DOHH2 (cell line): ENCODE results near the gene DRICH1.

Experiments used
- H3F3A ChIP-seq: fragments of 200-600 bp; sonication (generic), shearing (Covaris generic); 2 replicates; pipeline ENCODE4 v1.6.0; 2016; ENCODE audit warnings: antibody characterized with exemption, mild to moderate bottlenecking; ENCODE audit not compliant: control insufficient read depth, insufficient read depth
- H3K27ac ChIP-seq: fragments of 200-600 bp; sonication (generic); 2 replicates; pipeline ENCODE4 v1.5.1; 2014; ENCODE audit warnings: low read depth, mild to moderate bottlenecking, low read length, moderate library complexity
- H3K27me3 ChIP-seq: fragments of 200-600 bp; sonication (generic); 2 replicates; pipeline ENCODE4 v1.6.1; 2014; ENCODE audit warnings: mild to moderate bottlenecking, low read length, mixed read lengths; ENCODE audit not compliant: control insufficient read depth
- H3K36me3 ChIP-seq: fragments of 200-600 bp; sonication (generic); 2 replicates; pipeline ENCODE4 v1.6.1; 2014; ENCODE audit warnings: mild to moderate bottlenecking, low read length, moderate library complexity, mixed read lengths; ENCODE audit not compliant: control insufficient read depth
- H3K4me1 ChIP-seq: fragments of 200-600 bp; sonication (generic); 2 replicates; pipeline ENCODE4 v1.6.1; 2014; ENCODE audit warnings: mild to moderate bottlenecking, low read length, mixed read lengths; ENCODE audit not compliant: control insufficient read depth
- H3K4me2 ChIP-seq: fragments of 200-600 bp; sonication (generic); 2 replicates; pipeline ENCODE4 v1.6.0; 2014; ENCODE audit warnings: mild to moderate bottlenecking, low read length, moderate library complexity
- H3K4me3 ChIP-seq: fragments of 200-600 bp; sonication (generic); 2 replicates; pipeline ENCODE4 v1.5.1; 2014; ENCODE audit warnings: mild to moderate bottlenecking, low read length, mixed read lengths
- H3K79me2 ChIP-seq: fragments of 200-600 bp; sonication (generic); 2 replicates; pipeline ENCODE4 v1.6.1; 2014; ENCODE audit warnings: mild to moderate bottlenecking, low read length, mixed read lengths; ENCODE audit not compliant: control insufficient read depth
- H3K9me2 ChIP-seq: fragments of 200-600 bp; sonication (generic); replicated peaks from 2 replicates; pipeline ENCODE4 v1.6.1; 2014; ENCODE audit warnings: mild to moderate bottlenecking, low read length, mixed read lengths; ENCODE audit not compliant: control insufficient read depth
- H3K9me3 ChIP-seq: fragments of 200-600 bp; sonication (generic); 2 replicates; pipeline ENCODE4 v1.6.1; 2014; ENCODE audit warnings: antibody characterized with exemption, low read length, mixed read lengths; ENCODE audit not compliant: control insufficient read depth, insufficient read depth
- H4K20me1 ChIP-seq: fragments of 200-600 bp; sonication (generic); 2 replicates; pipeline ENCODE4 v1.6.0; 2014; ENCODE audit warnings: low read depth, mild to moderate bottlenecking, antibody characterized with exemption, low read length, moderate library complexity; ENCODE audit not compliant: control insufficient read depth, insufficient read depth
- CTCF ChIP-seq: fragments of 200-600 bp; sonication (generic); IDR thresholded peaks from one replicate; pipeline ENCODE4 v1.5.1; 2014; ENCODE audit warnings: antibody characterized with exemption, mild to moderate bottlenecking, low read depth, low read length; ENCODE audit not compliant: poor library complexity, severe bottlenecking
- EZH2phosphoT487 ChIP-seq: fragments of 200-600 bp; sonication (generic); IDR thresholded peaks from 2 replicates; pipeline ENCODE4 v1.6.1; 2017; ENCODE audit warnings: borderline replicate concordance, mild to moderate bottlenecking, antibody characterized with exemption, low read length, moderate library complexity, mixed read lengths

The DRICH1 gene

GRCh38 chr22:23581260-23581650, 50.9 kb downstream of the DRICH1 start:
- Histone ChIP-seq H3K4me2 (no peak overlapping the region), H3K4me3 (no peak overlapping the region)

GRCh38 chr22:23580576-23581259, 51.4 kb downstream of the DRICH1 start:
- Histone ChIP-seq H3K4me3 (no peak overlapping the region), H3K27me3 (peaks cover 32% of the 10 kb centered on the region), H4K20me1 (no peaks in the 10 kb centered on the region), H3K9me3 (no peaks in the 10 kb centered on the region), H3K36me3 (no peaks in the 10 kb centered on the region), H3K4me2 (no peak overlapping the region), H3K79me2 (no peaks in the 10 kb centered on the region), H3K4me1 (peaks cover 13% of the 10 kb centered on the region), H3K9me2 (no peaks in the 10 kb centered on the region), H3K27ac (no peak overlapping the region), H3F3A (no peaks in the 10 kb centered on the region)
- TF ChIP-seq CTCF (no peak), EZH2phosphoT487 (no peak)

More at GRCh38 chr22:23581260-23581650, 50.9 kb downstream of the DRICH1 start:
- Histone ChIP-seq H3K36me3 (no peaks in the 10 kb centered on the region), H3K27me3 (peaks cover 32% of the 10 kb centered on the region), H3K79me2 (no peaks in the 10 kb centered on the region), H3K4me1 (peaks cover 13% of the 10 kb centered on the region), H3K9me3 (no peaks in the 10 kb centered on the region), H3F3A (no peaks in the 10 kb centered on the region), H3K9me2 (no peaks in the 10 kb centered on the region), H4K20me1 (no peaks in the 10 kb centered on the region), H3K27ac (no peak overlapping the region)
- TF ChIP-seq CTCF (no peak), EZH2phosphoT487 (no peak)

GRCh38 chr22:23579870-23580575, 52.1 kb downstream of the DRICH1 start, which contains the start of gene IGLL1:
Gene IGLL1 (minus strand): TSS chr22:23580290. CDS start chr22:23580190, 100 bp downstream.
- H3K4me3 ChIP-seq, result no peak within 1 kb of the TSS
- H3F3A ChIP-seq, result no peaks in the 10 kb centered on the region
- H3K4me2 ChIP-seq, result no peak within 1 kb of the TSS

More at GRCh38 chr22:23579870-23580575, 52.1 kb downstream of the DRICH1 start, which contains the start of gene IGLL1:
- Histone ChIP-seq H3K79me2 (no peaks in the 10 kb centered on the region), H3K9me3 (no peaks in the 10 kb centered on the region), H3K36me3 (no peaks in the 10 kb centered on the region), H3K9me2 (no peaks in the 10 kb centered on the region), H3K4me1 (peaks cover 13% of the 10 kb centered on the region), H3K27ac (no peak within 1 kb of the TSS), H3K27me3 (peaks cover 29% of the 10 kb centered on the region), H4K20me1 (no peaks in the 10 kb centered on the region)
- no peak for TF ChIP-seq CTCF
